ENCODE measurements around the gene FBXW4. TPM values are rescaled to one million over a fixed set of nuclear protein-coding genes. Genes with fewer than 3 reads are reported as not detected.

The FBXW4 gene
- total RNA-seq, 1 experiment from 2014 or later: 38.2 TPM

- Histone ChIP-seq H3K4me1 (replicated peaks; ENCODE audit: insufficient read depth) (no peaks in the 10 kb centered on the region), H3K9me3 (ENCODE audit: insufficient read depth, low read depth) (no peaks in the 10 kb centered on the region), H3K4me2 (no peak overlapping the region), H3K27ac (no peak overlapping the region), H3K36me3 (ENCODE audit: low read depth) (no peaks in the 10 kb centered on the region), H3K79me2 (ENCODE audit: low read depth) (no peaks in the 10 kb centered on the region), H3F3A (ENCODE audit: insufficient read depth, low read depth) (no peaks in the 10 kb centered on the region), H2AFZ (no peak overlapping the region), H3K27me3 (ENCODE audit: insufficient read depth, low read depth) (no peaks in the 10 kb centered on the region), H3K4me3 (no peak overlapping the region), H4K20me1 (ENCODE audit: insufficient read depth) (no peaks in the 10 kb centered on the region), H3K9me2 (ENCODE audit: insufficient read depth) (no peaks in the 10 kb centered on the region)
- intact Hi-C loops (cut with micrococcal nuclease; ENCODE audit: unreplicated experiment): no loop called here
- no peak for DNase-seq
- TF ChIP-seq CTCF (conservative IDR thresholded peaks at IDR 0.05) (no peak), EZH2 (IDR thresholded peaks at IDR 0.05; ENCODE audit: low read depth) (no peak)
- no TSS peak for BruUV-seq (replicated peaks)
- CTCF ChIA-PET: no interaction called here
- POLR2A ChIA-PET (ENCODE audit: unreplicated experiment): interaction anchor here (0.6 kb wide), 1 partner anchor 1825 kb away, joined by 3 read pairs; no protein-coding TSS in a partner anchor
These were observed 48.6 kb downstream of the FBXW4 start for GRCh38 chr10:101646364-101646763.

GRCh38 chr10:101645659-101646058 lies 49.3 kb downstream of the FBXW4 start:
- TF ChIP-seq EZH2 (IDR thresholded peaks at IDR 0.05; ENCODE audit: low read depth): no peak
- Histone ChIP-seq H3F3A (ENCODE audit: insufficient read depth, low read depth) (no peaks in the 10 kb centered on the region), H3K27ac (no peak overlapping the region), H3K36me3 (ENCODE audit: low read depth) (no peaks in the 10 kb centered on the region), H4K20me1 (ENCODE audit: insufficient read depth) (no peaks in the 10 kb centered on the region), H3K4me3 (no peak overlapping the region), H2AFZ (no peak overlapping the region), H3K4me2 (no peak overlapping the region), H3K27me3 (ENCODE audit: insufficient read depth, low read depth) (no peaks in the 10 kb centered on the region), H3K9me2 (ENCODE audit: insufficient read depth) (no peaks in the 10 kb centered on the region), H3K9me3 (ENCODE audit: insufficient read depth, low read depth) (no peaks in the 10 kb centered on the region), H3K79me2 (ENCODE audit: low read depth) (no peaks in the 10 kb centered on the region), H3K4me1 (replicated peaks; ENCODE audit: insufficient read depth) (no peaks in the 10 kb centered on the region)
- ChIA-PET POLR2A (ENCODE audit: unreplicated experiment) (no interaction called here), CTCF (no interaction called here)
- intact Hi-C loops (cut with micrococcal nuclease; ENCODE audit: unreplicated experiment): no loop called here
- DNase-seq: no peak
- BruUV-seq (replicated peaks): no TSS peak

- Histone ChIP-seq H4K20me1 (ENCODE audit: insufficient read depth) (no peaks in the 10 kb centered on the region), H3K9me3 (ENCODE audit: insufficient read depth, low read depth) (no peaks in the 10 kb centered on the region), H3F3A (ENCODE audit: insufficient read depth, low read depth) (no peaks in the 10 kb centered on the region), H3K9me2 (ENCODE audit: insufficient read depth) (no peaks in the 10 kb centered on the region), H2AFZ (no peak overlapping the region), H3K4me1 (replicated peaks; ENCODE audit: insufficient read depth) (no peaks in the 10 kb centered on the region), H3K27ac (no peak overlapping the region), H3K27me3 (ENCODE audit: insufficient read depth, low read depth) (no peaks in the 10 kb centered on the region), H3K36me3 (ENCODE audit: low read depth) (no peaks in the 10 kb centered on the region), H3K4me3 (no peak overlapping the region), H3K4me2 (no peak overlapping the region), H3K79me2 (ENCODE audit: low read depth) (no peaks in the 10 kb centered on the region)
- CTCF ChIA-PET: no interaction called here
- BruUV-seq (replicated peaks): no TSS peak
- intact Hi-C loops (cut with micrococcal nuclease; ENCODE audit: unreplicated experiment): no loop called here
- no peak for DNase-seq
- POLR2A ChIA-PET (ENCODE audit: unreplicated experiment): no interaction called here
- TF ChIP-seq CTCF (conservative IDR thresholded peaks at IDR 0.05): no peak
- TF ChIP-seq EZH2 (IDR thresholded peaks at IDR 0.05; ENCODE audit: low read depth): no peak
These were observed 51.0 kb downstream of the FBXW4 start for GRCh38 chr10:101644002-101644401.

GRCh38 chr10:101643546-101643945 lies 51.4 kb downstream of the FBXW4 start:
- CTCF ChIA-PET: no interaction called here
- no TSS peak for BruUV-seq (replicated peaks)
- no peaks in the 10 kb centered on the region for H3K27me3 ChIP-seq (ENCODE audit: insufficient read depth, low read depth)

More at GRCh38 chr10:101643546-101643945, 51.4 kb downstream of the FBXW4 start:
- Histone ChIP-seq H3K4me2 (no peak overlapping the region), H3K27ac (no peak overlapping the region), H4K20me1 (ENCODE audit: insufficient read depth) (no peaks in the 10 kb centered on the region), H3F3A (ENCODE audit: insufficient read depth, low read depth) (no peaks in the 10 kb centered on the region), H2AFZ (no peak overlapping the region), H3K79me2 (ENCODE audit: low read depth) (no peaks in the 10 kb centered on the region), H3K36me3 (ENCODE audit: low read depth) (no peaks in the 10 kb centered on the region), H3K4me3 (no peak overlapping the region), H3K4me1 (replicated peaks; ENCODE audit: insufficient read depth) (no peaks in the 10 kb centered on the region), H3K9me2 (ENCODE audit: insufficient read depth) (no peaks in the 10 kb centered on the region), H3K9me3 (ENCODE audit: insufficient read depth, low read depth) (no peaks in the 10 kb centered on the region)
- DNase-seq: no peak
- TF ChIP-seq CTCF (conservative IDR thresholded peaks at IDR 0.05) (no peak), EZH2 (IDR thresholded peaks at IDR 0.05; ENCODE audit: low read depth) (no peak)
- intact Hi-C loops (cut with micrococcal nuclease; ENCODE audit: unreplicated experiment): no loop called here
- POLR2A ChIA-PET (ENCODE audit: unreplicated experiment): no interaction called here
